DMS153 treated with DMSO at 0.1 percent for 48 hours (cell line): ENCODE data around the gene POLR1A.
"Not testable (repeated sequence)": the region's sequence is repeated elsewhere in the genome, so short reads cannot be mapped to it uniquely, and the experiment has no call there.

ENCODE experiments used
- DNase-seq: peaks from one replicate; lab custom pipeline; 2025; ENCODE audit not compliant: unreplicated experiment; lab: John Stamatoyannopoulos, UW

Gene POLR1A

DNA sequence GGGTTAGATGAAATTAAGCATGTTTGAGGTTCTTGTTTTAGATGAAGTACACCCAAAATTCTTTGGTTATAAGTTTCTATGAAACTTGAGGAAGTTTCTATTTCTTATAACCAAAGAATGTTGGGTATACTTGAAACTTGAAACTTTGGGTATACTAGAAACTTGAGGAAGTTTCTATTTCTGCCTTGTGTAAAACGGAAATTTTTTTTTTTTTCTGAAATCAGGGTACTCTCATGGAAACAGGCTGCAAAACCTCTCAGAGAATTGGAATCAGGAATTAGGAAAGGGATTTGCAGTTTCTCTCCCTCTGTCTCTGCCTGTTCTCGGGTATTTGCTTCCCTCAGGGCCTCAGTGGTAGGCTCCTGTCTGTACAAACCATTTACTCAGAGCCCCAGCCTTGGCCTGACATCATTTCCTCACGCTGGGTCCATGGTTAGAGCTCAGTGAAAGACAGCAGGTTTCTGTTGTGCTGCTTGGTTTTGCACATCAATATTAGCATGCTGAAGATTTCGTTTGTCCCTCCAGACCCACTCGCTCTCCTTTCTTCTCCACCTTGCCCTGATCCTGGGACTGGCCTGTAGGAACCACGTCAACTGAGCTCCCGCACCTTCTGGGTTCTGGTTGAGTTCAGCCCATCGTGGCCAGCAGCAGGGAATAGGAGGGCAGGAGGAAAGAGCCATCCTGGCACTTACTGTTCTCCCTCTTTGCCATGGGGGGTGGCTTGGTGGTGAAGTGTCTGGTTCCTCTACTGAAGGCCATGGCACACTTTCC is 106.4 kb downstream of the POLR1A start:
- DNase-seq, result no peak

- DNase-seq, result no peak
These were observed 107.4 kb downstream of the POLR1A start for GRCh38 chr2:85998071-85998991.

GRCh38 chr2:85997017-85997970 is 108.4 kb downstream of the POLR1A start:
- DNase-seq, result no peak

DNA sequence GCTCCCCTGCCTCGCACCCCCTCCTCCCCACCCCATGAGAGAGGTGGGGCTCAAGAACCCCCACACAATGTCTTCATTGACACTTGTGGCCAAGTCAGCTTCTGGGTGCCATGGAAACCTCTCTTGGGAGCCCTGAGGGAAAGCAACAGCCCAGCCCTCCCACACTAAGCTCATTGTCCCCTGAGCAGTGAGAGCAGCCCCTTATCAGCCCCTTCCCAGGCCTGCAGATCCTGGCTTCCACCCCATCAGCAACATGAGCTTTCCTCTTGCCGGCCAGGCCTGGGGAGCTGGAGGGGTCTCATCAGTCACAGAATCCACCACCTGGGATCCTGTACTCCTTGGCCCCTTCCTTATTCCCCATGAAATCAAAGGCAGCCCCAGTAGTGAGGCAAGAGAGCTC is 109.1 kb downstream of the POLR1A start:
- no peak for DNase-seq

- no peak for DNase-seq
These were observed 109.8 kb downstream of the POLR1A start for GRCh38 chr2:85995648-85996529.

- DNase-seq, result no peak
These were observed 110.6 kb downstream of the POLR1A start for GRCh38 chr2:85994897-85995647.

- no peak for DNase-seq
These were observed 111.3 kb downstream of the POLR1A start for GRCh38 chr2:85994421-85994777.

- DNase-seq, result no peak
These were observed 113.1 kb downstream of the POLR1A start for GRCh38 chr2:85992611-85993010.

DNA sequence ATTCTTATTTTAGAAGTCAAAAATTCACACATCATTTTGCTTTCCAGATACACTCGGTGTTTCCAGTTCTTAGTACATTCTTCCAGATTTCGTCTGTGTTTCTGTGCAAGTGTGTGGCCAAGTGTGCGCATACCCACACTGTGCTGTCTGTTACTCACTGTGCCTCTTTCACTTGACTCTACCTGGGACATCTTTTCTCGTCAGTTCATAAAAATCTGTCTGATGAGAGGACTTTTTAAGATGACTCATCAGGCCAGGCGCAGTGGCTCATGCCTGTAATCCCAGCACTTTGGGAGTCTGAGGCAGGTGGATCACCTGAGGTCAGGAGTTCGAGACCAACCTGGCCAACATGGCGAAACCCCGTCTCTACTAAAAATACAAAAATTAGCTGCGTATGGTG is 113.6 kb downstream of the POLR1A start:
- not testable (repeated sequence) for DNase-seq

GRCh38 chr2:85990084-85990483 is 115.6 kb downstream of the POLR1A start:
- no peak for DNase-seq

GRCh38 chr2:85989288-85989865 is 116.3 kb downstream of the POLR1A start:
- no peak for DNase-seq

DNA sequence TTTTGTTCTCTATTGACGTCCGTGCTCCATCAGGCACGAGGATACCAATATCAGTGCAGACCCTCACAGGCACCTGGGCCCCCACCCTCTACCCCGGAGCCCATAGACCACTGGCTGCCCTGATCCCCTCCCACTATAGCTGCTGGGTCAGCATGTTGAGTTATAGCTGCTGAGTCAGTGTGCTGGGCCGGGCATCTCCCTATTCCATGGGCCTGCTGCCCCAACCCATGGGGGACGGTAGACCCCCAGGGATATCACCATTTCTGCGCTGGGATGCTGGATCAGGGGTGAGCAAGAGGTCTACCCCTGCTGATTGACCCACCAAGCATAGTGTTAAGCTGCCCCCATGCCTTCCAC is 116.8 kb downstream of the POLR1A start:
- DNase-seq, result no peak

- DNase-seq, result no peak
These were observed 117.3 kb downstream of the POLR1A start for GRCh38 chr2:85988175-85988913.

- DNase-seq, result no peak
These were observed 118.2 kb downstream of the POLR1A start for GRCh38 chr2:85987266-85988174.

GRCh38 chr2:85986121-85986520 is 119.6 kb downstream of the POLR1A start:
- no peak for DNase-seq

- no peak for DNase-seq
These were observed 120.9 kb downstream of the POLR1A start for GRCh38 chr2:85984788-85985187.

DNA sequence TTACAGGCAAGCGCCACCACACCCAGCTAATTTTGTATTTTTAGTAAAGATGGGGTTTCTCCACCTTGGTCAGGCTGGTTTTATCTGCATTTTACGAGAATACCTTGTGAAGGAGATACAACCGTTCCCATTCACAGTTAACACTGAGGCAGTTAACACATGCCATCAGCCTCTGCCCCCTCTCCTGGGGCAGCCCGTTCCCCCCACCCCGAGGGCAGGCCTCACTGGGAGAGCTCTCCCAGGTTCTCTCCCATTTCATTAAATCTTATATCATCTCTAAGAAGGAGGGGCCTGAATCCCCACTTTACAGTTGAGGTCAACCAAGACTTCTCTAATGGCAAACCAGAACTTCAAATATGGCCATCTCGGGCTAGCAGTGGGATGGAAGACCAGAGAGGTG is 121.9 kb downstream of the POLR1A start:
- no peak for DNase-seq
